AG04449 (cell line): ENCODE measurements around the gene FNDC3B.

Source experiments
- CTCF ChIA-PET: fragments of 350-600 bp; formaldehyde crosslinking; extraction: SDS; loops from one replicate; lab custom pipeline; 2021; ENCODE audit warnings: antibody characterized with exemption; lab: Yijun Ruan, JAX
- POLR2A ChIA-PET: fragments of 400-600, 350-600 bp; formaldehyde crosslinking; extraction: SDS; loops from one replicate; lab custom pipeline; 2020; ENCODE audit warnings: antibody characterized with exemption, inconsistent platforms; lab: Yijun Ruan, JAX
- DNase-seq: peaks from one replicate; pipeline ENCODE4 v3.0.0-alpha.2; 2010; ENCODE audit warnings: low read depth, low spot score
- H3K4me3 ChIP-seq: 2 replicates; pipeline ENCODE4 v1.5.1; 2011; ENCODE audit warnings: low read depth, mild to moderate bottlenecking, control low read depth, low read length
- CTCF ChIP-seq: IDR thresholded peaks from one replicate; pipeline ENCODE4 v1.5.1; 2011; ENCODE audit warnings: mild to moderate bottlenecking, moderate library complexity, low read length, control low read depth, inconsistent platforms; ENCODE audit not compliant: insufficient read depth; ENCODE audit errors: missing control alignments

Gene FNDC3B

GRCh38 chr3:172287937-172288477, 248.6 kb downstream of the FNDC3B start:
- no peak for TF ChIP-seq CTCF

DNA sequence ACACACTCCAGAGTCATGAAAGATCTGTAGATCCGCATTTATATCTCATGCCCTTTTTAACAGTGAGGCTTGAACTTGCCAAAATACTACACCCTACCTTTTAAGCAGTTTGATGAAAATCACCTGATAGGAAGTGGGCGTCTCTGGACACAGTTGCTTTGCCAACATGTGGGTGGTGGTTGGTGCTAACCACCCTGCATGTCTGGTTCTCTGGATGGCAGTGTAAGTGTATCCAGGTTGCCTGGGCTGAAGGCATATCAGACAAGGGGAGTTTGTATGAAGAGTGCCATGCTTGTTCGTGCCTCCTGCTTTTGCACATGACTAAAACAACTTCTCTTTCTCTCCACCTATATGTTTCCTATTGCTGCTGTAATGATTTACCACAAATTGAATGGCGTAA, 249.3 kb downstream of the FNDC3B start:
- CTCF ChIA-PET: no interaction called here
- no peak for TF ChIP-seq CTCF
- H3K4me3 ChIP-seq: no peak overlapping the region
- no peak for DNase-seq
- POLR2A ChIA-PET: interaction anchor here (0.5 kb wide), 1 partner anchor 22 kb away, joined by 3 read pairs; no protein-coding TSS in a partner anchor

More at GRCh38 chr3:172287937-172288477, 248.6 kb downstream of the FNDC3B start:
- no peak overlapping the region for H3K4me3 ChIP-seq
- ChIA-PET CTCF (interaction anchor here (1.3 kb wide), 1 partner anchor 13 kb away, joined by 3 read pairs; no protein-coding TSS in a partner anchor), POLR2A (no interaction called here)
- no peak for DNase-seq

- ChIA-PET CTCF (no interaction called here), POLR2A (no interaction called here)
- no peak for DNase-seq
- H3K4me3 ChIP-seq: no peak overlapping the region
- TF ChIP-seq CTCF: peak; percentile 24
Measured at GRCh38 chr3:172289583-172289982, 250.2 kb downstream of the FNDC3B start.

DNA sequence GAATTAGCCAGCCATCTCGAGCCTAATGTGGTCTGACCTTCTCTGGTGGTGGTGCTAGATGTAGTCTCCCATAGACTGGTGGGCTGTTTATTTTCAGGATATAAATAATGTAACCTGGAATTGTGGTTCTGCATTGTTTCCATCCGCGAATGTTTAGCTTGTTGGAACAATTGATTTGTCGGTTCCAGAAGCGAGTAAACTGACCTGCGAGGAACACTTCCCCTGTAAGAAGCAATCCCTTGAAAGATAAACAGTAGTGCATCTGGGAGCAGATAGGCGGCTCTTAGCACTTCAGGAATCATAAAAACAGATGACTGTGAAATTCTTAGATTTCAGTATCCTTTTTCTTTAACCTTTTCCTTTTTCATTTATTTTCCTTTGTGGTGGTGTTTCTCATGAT, 251.1 kb downstream of the FNDC3B start:
- POLR2A ChIA-PET: no interaction called here
- DNase-seq: no peak
- CTCF ChIA-PET: no interaction called here
- no peak for TF ChIP-seq CTCF
- H3K4me3 ChIP-seq: no peak overlapping the region

- no peak overlapping the region for H3K4me3 ChIP-seq
- DNase-seq: no peak
- CTCF ChIA-PET: no interaction called here
- POLR2A ChIA-PET: no interaction called here
- TF ChIP-seq CTCF: no peak
Measured at GRCh38 chr3:172291650-172292049, 252.3 kb downstream of the FNDC3B start.

DNA sequence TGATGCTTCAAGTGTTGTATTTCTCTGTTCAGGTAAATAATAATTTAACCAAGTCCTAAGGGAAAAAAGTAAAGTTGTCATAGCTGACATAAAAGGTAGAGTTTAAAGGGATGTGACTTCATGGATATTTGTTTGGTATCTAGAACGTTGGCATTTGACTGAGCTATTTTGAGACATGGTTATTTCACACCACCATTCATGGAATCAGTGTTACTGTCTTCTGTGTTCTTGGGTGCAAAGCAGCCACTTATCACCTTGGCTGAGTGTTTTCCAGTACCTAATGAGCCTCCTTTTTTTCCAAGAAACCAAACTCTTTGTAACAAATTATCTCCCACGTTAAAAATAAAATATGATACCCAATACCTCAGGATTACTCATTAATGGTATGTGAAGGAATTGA, 253.0 kb downstream of the FNDC3B start:
- no peak overlapping the region for H3K4me3 ChIP-seq
- ChIA-PET CTCF (no interaction called here), POLR2A (no interaction called here)
- DNase-seq: no peak
- TF ChIP-seq CTCF: no peak
